Hematopoietic multipotent progenitor cell (in vitro differentiated cells): Measurements from ENCODE around the gene TRIM36. TPM values are rescaled to one million over a fixed set of nuclear protein-coding genes. Genes with fewer than 3 reads are reported as not detected.

Source experiments
- DNase-seq, 3 donors: peaks; one replicate each; pipeline ENCODE4 v3.0.0-alpha.2; 2011 to 2015; ENCODE audit warnings: low read depth in 2 of 3, low spot score in 2 of 3
- total RNA-seq: library from RNA; depleted of rRNA; stranded (reverse); fragments of >200 nt; gene quantifications from one replicate; pipeline ENCODE4 v1.2.3, GENCODE V29; 2012

The TRIM36 gene
- total RNA-seq = under 0.01 TPM

- DNase-seq = peak; percentile 52 to 89 (median 87)
Measured at GRCh38 chr5:115169487-115170133, at the start of gene TRIM36. TRIM36 (minus strand) TSS chr5:115169908; CDS start chr5:115169634, 274 bp downstream.

GRCh38 chr5:115214541-115214940 is 44.8 kb upstream of the TRIM36 start:
- no peak for DNase-seq

GRCh38 chr5:115209279-115209678 is 39.6 kb upstream of the TRIM36 start:
- peak in 2 of 3 donors; percentile 69 to 89 for DNase-seq

DNA sequence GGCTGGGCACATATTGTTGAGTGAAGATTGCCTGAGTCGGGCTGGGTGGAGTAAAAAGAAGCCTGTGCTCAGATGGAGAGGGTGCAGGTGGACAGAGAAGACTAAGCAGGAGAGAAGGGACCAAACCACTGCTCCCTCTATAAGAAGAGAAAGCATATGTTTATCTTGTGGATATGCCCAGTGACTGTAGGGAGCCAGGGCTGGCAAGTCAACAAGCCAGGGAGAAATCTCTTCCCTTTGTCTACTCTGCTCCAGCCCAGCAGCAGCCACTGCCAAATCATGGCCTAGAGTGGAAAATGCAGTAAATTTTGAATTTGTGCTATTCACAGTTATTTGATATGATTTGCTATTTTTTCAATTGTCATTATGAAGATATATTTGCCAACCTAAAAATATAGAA is 33.2 kb upstream of the TRIM36 start:
- no peak for DNase-seq

DNA sequence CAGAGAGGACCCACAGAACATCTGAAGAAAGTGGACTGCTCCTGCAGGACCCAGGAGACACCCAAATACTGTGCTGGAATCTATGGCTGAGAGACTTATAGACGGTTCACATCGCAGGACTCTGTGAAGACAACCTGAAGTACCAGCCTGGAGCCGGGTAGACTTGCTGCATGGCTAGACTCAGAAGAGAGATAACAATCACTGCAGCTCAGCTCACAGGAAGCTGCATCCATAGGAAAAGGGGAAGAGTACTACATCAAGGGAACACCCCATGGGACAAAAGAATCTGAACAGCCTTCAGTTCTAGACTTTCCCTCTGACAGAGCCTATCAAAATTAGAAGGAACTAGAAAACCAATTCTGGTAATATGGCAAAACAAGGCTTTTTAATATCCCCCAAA is 26.5 kb upstream of the TRIM36 start:
- no peak for DNase-seq

DNA sequence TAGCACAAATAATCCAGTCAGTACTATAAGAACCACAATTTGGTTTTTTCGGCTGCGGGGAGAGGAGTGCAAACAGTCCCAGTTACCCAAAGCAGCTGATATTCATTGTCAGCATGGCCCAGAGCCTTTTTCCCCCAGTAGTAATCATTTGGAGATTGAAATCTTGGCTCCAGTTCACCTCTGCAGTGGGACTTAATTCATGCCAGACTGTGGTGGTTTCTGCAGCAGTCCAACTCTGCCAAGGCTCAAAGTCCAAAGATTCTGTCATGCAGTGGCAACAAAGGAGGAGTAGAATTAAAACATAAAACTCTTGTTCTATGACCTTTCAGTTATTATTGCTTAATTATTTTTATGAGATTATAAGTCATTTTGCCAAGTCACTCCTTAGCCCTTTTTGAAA is 25.0 kb upstream of the TRIM36 start:
- DNase-seq = no peak

DNA sequence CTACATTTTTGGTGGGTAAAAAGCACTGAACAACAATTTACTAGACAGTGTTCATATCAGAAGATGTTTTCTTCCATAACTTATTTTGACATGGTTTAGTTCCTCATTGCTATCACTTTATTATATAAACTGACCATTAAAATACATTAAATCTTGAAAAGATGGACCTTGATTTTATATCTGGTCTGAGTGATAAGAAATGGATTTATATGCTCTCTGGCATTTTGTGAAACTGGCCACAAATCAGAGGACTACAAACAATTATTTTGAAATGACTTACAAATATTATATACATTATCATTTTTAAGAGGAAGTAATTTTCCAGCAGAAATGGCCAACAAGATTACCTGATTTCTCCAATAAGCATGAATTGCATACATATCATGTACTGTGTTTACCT is 23.6 kb upstream of the TRIM36 start:
- no peak for DNase-seq

DNA sequence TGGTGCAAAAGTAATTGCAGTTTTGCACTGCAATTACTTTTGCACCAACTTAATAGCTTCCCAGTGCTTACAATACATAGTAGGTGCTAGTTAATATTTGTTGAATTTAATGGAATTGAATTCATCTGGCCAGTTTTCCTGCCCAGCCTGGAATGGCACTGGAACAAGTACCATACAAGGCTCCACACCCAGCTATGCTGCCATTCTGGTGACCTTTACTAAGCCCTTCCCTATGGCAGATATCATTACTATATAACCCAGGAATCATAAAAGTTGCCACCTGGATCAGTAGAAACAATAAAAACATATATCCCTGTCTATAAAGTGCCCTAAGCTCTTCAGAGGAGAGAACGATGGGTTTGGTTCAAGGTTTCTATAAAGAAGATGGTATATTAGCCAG is 22.4 kb upstream of the TRIM36 start:
- no peak for DNase-seq

DNA sequence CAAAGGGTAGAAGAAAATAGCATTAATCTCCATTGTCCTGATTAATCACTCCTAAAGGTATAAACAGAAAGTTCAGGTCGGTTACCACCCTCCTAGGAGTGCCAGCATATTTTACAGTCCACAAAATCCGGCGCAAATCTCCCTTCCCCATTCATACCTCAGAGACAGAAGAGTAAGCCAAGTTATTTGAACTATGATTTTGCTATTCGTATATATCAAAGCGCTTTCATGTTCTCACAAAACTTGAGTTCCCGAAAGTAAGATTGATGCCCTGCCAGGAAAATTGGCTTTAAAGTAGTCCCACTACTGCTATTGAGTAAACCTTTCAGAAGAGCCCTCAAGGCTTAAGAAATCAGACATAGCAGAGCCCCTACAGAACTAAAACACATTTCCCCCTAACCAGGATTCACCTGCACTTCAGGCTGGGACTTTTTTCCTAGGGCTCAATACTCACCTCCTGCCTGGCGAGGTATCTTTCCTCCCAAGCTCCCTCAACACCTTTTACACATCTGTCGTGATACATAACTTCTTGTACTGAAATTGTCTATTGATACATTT is 21.8 kb upstream of the TRIM36 start:
- no peak for DNase-seq

- no peak for DNase-seq
Measured at GRCh38 chr5:115190388-115190787, 20.7 kb upstream of the TRIM36 start.

DNA sequence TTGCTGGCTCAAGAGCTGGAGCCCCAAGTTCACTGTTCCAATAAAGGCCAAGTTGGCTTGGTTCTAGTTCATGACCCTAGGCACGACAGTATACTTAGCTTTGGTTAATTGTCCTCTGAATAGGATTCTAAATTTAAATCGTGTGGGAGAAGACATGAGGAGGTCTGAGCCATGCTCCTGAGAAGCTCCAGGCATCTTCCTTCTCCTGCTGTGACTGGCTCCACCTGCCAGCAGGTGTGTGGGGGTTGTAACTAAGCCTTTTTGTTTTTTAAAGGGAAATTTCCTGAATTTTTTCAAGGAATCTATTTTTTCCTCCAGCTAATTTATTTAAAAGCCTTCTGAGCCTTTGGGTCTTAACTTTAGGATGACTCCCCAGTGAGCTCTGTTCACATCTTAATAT is 20.2 kb upstream of the TRIM36 start:
- DNase-seq = no peak

GRCh38 chr5:115186794-115187193 is 17.1 kb upstream of the TRIM36 start:
- no peak for DNase-seq

- DNase-seq = no peak
Measured at GRCh38 chr5:115184770-115185169, 15.1 kb upstream of the TRIM36 start.

- DNase-seq = no peak
Measured at GRCh38 chr5:115181757-115182156, 12.0 kb upstream of the TRIM36 start.

GRCh38 chr5:115180165-115180709 is 10.5 kb upstream of the TRIM36 start:
- no peak for DNase-seq

GRCh38 chr5:115179394-115180164 is 9.9 kb upstream of the TRIM36 start:
- DNase-seq = peak in 1 of 3 donors; percentile 38

- no peak for DNase-seq
Measured at GRCh38 chr5:115179030-115179393, 9.3 kb upstream of the TRIM36 start.

GRCh38 chr5:115170929-115171510 is 1.3 kb upstream of the TRIM36 start:
- DNase-seq = no peak

DNA sequence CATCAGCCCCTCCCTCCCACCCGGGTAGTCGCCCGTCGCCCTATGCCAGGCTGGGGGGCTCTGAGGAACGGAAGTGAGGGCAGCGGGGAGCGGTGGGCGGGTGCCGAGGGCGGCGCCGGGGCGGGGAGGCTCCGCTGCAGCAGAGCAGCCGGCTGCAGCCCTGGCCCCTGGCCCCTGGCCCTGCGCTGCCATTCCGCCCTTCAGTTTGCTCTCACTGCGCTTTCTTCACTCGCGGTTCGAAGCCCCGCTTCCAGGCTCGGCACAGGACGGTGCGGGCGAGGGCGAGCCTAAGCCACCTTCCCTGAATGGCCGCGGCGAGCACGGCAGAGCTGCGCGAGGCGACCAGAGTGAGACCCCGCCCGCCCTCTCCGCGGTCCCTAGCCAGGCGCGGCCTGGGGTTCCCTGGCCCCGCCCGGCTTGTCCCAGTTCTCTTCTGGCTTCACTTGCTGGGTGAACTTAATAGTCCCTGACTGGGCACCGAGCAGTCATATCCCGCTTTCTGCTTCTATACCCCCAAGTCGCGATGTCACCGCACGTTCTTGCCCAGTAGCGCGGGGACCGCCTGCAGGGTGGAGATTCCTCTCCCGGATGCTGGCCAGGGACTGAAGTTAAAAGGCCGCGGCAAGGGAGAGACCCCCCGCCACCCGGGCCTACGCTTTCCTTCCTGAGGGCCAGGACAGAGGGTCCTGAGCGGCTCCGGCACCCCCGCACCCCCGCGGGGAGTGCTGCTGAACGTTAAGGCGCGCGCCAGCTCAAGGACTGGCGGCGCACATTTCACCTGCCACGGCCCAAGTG is 623 bp upstream of the TRIM36 start:
- DNase-seq = peak in 1 of 3 donors; percentile 36

DNA sequence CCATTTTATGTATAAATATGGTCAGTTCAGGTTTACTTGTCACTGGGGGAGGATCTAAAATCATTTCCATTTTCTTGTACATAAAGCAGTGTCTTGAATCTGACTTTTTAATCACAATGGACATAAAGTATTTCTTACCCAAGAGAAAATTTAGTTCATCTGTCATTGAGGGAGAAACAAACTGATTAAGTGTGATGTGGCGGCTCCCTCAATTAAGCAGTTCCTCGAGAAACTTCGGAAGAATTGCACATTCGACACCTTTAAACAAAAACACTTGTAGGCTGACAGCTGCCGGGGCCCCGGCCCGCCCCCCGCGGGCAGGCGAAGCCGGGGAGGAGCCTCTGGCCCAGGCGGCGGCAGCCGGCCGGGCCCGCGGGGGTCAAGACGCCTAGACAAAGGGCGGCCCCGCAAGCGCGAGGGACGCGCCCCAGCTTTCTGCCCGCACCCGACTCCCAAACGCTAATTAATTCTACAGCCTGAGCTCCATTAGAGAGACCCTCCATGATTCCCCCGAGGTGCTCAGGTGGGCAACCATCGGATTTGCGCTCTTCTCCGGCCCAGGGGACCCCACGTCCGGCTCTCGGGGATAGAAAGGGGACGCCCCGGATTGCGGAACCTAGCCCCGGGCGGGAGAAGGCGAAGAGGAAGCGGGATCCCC is 750 bp downstream of the TRIM36 start:
- DNase-seq = no peak
